Stimulated activated memory B cell treated with anti-CD40 and anti-IgM and Interleukin-4, amounts not matched to agents 10 μg/mL and 1 μg/mL and 100 μg/mL, for 72 hours (primary cell): ENCODE data around the gene LNPEP.
"Not testable (repeated sequence)": the region's sequence is repeated elsewhere in the genome, so short reads cannot be mapped to it uniquely, and the experiment has no call there.

Source experiments
- ATAC-seq: fragments of 150-1000 bp; cut with Tn5 transposase; 2 replicates; pipeline ENCODE4 v1.10.0; 2021
- H3K27ac Mint-ChIP-seq: one replicate; pipeline ENCODE4 v1.8.0; 2022; ENCODE audit warnings: mild to moderate bottlenecking, mixed read lengths
- H3K27me3 Mint-ChIP-seq: one replicate; pipeline ENCODE4 v1.8.0; 2022; ENCODE audit warnings: mixed read lengths
- H3K36me3 Mint-ChIP-seq: one replicate; pipeline ENCODE4 v1.8.0; 2022; ENCODE audit warnings: mixed read lengths
- H3K4me1 Mint-ChIP-seq: one replicate; pipeline ENCODE4 v1.8.0; 2022; ENCODE audit warnings: mixed read lengths
- H3K4me3 Mint-ChIP-seq: one replicate; pipeline ENCODE4 v1.8.0; 2022; ENCODE audit warnings: mild to moderate bottlenecking, moderate library complexity, mixed read lengths
- H3K9me3 Mint-ChIP-seq: one replicate; pipeline ENCODE4 v1.8.0; 2022; ENCODE audit warnings: mixed read lengths

The LNPEP gene

GRCh38 chr5:96920744-96921355, 15.0 kb upstream of the LNPEP start:
- H3K9me3 Mint-ChIP-seq = no peaks in the 10 kb centered on the region
- ATAC-seq = no peak
- H3K4me1 Mint-ChIP-seq = peaks cover 48% of the 10 kb centered on the region
- H3K27ac Mint-ChIP-seq = peak overlapping the region; percentile 84
- no peak overlapping the region for H3K4me3 Mint-ChIP-seq
- H3K27me3 Mint-ChIP-seq = no peaks in the 10 kb centered on the region
- H3K36me3 Mint-ChIP-seq = peaks cover 17% of the 10 kb centered on the region

DNA sequence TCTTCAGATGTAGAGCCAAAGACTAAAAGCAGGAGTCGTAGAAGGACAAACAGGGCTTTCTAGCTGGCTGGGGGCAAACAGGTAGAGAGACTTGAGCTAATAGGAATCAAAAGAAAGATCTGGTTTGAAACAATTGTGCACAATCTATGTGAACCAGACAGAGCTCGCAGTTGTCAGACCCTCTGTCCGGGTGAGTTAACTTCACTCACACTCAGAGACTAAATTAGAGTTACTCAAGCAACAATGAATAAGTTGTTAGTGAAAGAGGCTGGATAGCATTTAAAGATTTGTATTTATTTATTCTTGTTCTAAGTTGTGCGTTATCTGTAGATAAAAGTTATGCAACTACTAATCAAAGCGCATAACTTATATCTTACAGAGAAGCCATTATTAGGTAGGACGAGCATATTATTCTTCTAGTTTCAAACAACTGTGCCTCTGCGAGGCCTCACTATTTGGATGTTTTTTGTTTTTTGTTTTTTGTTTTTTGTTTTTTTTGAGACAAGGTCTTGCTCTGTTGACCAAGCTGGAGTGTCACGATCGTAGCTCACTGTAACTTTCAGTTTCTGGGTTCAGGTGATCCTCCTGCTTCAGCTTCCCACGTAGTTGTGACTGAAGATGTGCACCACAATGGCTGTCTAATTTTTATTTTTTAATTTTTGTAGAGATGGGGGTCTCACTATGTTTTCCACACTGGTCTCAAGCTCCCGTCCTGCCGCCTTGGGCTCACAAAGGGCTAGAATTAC, 13.2 kb upstream of the LNPEP start:
- Mint-ChIP-seq H3K27ac (peak overlapping the region; percentile 84), H3K36me3 (peaks cover 5% of the 10 kb centered on the region), H3K4me3 (peak overlapping the region; percentile 78), H3K4me1 (peaks cover 56% of the 10 kb centered on the region), H3K9me3 (no peaks in the 10 kb centered on the region), H3K27me3 (no peaks in the 10 kb centered on the region)
- ATAC-seq = no peak

DNA sequence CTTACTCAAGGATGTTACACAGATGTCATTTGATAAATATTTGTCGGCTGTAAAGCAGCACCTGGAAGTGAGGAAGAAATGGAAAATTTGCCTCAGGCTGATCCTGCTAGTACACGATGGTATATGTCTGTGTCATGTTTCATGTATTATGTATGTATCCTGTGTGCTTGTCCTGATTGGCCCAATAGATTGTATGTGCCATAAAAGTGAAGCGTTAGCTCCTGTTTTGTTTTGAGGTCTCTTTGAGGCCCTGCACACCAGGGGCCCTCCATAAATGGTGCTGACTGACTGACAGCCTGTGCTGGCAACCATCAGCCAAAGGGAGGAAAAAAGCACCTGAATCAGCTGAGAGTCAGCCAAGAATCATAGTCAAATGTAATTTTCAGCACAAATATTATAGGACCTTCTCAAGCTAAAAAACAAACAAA, 11.8 kb upstream of the LNPEP start:
- H3K27ac Mint-ChIP-seq = peak overlapping the region; percentile 48
- peaks cover 5% of the 10 kb centered on the region for H3K36me3 Mint-ChIP-seq
- no peak overlapping the region for H3K4me3 Mint-ChIP-seq
- H3K27me3 Mint-ChIP-seq = no peaks in the 10 kb centered on the region
- ATAC-seq = no peak
- no peaks in the 10 kb centered on the region for H3K9me3 Mint-ChIP-seq
- H3K4me1 Mint-ChIP-seq = peaks cover 57% of the 10 kb centered on the region

DNA sequence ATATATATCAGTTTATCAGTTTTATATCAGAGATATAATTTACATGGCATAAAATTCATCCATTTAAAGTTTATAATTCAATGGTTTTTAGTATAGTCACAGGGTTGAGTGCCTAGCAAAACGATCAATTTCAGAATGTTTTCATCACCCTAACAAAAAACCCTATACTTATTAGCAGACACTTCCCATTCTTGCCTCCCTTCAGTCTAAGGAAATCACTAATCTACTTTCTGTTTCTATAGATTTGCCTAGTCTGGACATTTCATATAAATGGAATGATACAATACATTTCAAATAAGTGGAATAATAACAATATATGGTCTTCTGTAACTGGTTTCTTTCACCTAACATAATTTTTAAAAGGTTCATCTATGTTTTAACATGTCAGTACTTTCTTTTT, 9.6 kb upstream of the LNPEP start:
- H3K4me3 Mint-ChIP-seq = no peak overlapping the region
- peaks cover 2% of the 10 kb centered on the region for H3K9me3 Mint-ChIP-seq
- no peaks in the 10 kb centered on the region for H3K27me3 Mint-ChIP-seq
- H3K36me3 Mint-ChIP-seq = peaks cover 11% of the 10 kb centered on the region
- ATAC-seq = no peak
- peak overlapping the region; percentile 59 for H3K27ac Mint-ChIP-seq
- H3K4me1 Mint-ChIP-seq = peaks cover 60% of the 10 kb centered on the region

GRCh38 chr5:96927008-96927407, 8.9 kb upstream of the LNPEP start:
- no peaks in the 10 kb centered on the region for H3K27me3 Mint-ChIP-seq
- H3K4me1 Mint-ChIP-seq = peaks cover 61% of the 10 kb centered on the region
- H3K27ac Mint-ChIP-seq = peak overlapping the region; percentile 59
- H3K4me3 Mint-ChIP-seq = no peak overlapping the region
- H3K9me3 Mint-ChIP-seq = peaks cover 2% of the 10 kb centered on the region
- H3K36me3 Mint-ChIP-seq = peaks cover 11% of the 10 kb centered on the region
- no peak for ATAC-seq

DNA sequence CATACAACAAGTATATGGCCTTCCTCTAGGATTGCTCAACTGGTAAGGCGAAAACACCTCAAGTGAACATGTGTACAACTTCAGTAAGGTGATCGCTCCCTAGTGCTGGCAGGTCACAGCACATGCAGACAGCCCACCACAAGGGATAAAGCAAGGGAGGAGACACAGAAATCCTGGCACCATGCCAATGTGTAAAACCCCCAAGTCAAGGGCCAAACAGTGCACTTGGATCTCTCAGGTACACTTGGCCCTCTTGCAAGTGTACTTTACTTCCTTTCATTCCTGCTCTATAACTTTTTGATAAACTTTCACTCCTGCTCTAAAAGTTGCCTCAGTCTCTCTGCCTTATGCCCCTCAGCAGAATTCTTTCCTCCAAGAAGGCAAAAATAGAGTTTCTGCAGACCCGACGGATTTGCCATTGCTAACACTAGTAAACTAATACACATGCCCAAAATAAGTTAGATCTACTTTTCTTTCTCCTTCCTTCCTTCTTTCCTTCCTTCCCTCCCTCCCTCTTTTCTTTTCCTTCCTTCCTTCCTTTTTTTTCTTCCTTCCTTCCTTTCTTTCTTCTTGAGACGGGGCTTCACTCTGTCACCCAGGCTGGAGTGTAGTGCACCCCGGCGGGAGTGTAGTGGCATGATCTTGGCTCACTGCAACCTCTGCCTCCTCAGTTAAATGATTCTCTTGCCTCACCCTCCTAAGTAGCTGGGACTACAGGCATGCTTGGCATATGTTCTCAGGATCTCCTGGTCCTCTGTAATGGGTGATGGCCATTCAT, 6.8 kb upstream of the LNPEP start:
- no peak overlapping the region for H3K4me3 Mint-ChIP-seq
- H3K27me3 Mint-ChIP-seq = no peaks in the 10 kb centered on the region
- peaks cover 2% of the 10 kb centered on the region for H3K9me3 Mint-ChIP-seq
- peak overlapping the region; percentile 53 for H3K27ac Mint-ChIP-seq
- ATAC-seq = no peak
- peaks cover 11% of the 10 kb centered on the region for H3K36me3 Mint-ChIP-seq
- H3K4me1 Mint-ChIP-seq = peaks cover 59% of the 10 kb centered on the region

DNA sequence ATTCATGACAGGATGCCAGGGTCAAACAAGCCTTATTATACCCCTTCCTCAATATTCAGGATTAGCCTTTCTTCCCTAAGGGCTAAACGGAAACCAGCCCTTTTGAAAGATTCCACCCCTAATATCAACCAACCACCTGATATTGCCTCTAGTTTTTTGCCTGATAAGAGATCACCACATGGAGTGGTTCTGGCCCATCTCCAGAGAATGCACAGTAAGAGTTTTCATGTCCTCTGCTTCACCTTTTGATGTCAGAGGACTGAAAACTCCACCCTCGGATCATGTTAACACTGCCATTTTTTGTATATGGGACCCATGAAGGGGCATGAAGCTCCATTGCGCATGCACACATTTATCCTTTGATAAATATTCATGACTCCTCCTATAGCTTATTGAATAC, 5.8 kb upstream of the LNPEP start:
- Mint-ChIP-seq H3K27ac (peak overlapping the region; percentile 95), H3K36me3 (peaks cover 11% of the 10 kb centered on the region)

DNA sequence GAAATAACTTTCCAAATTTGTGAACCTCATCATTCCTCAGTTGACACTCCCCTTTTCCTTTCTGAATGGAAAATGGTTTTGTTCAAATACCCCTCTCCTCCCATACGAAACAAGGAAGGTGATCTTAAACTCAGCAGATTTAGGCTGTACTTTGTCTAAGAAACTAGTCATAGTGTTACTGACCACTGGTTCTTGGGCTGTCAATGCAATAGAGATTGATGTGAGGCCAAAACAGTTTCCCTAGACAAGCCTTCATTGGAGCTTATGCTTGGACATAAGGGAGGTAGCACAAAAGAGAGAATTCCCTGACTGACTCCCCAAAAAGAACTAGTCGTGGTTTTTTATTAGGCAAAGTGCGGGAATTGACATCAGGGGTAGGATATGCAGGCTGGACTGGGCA, 5.3 kb upstream of the LNPEP start:
- H3K36me3 Mint-ChIP-seq = peaks cover 11% of the 10 kb centered on the region

More for the DNA sequence above, 5.8 kb upstream of the LNPEP start:
- Mint-ChIP-seq H3K4me1 (peaks cover 56% of the 10 kb centered on the region), H3K4me3 (no peak overlapping the region), H3K9me3 (peaks cover 2% of the 10 kb centered on the region), H3K27me3 (no peaks in the 10 kb centered on the region)
- ATAC-seq = no peak

GRCh38 chr5:96931037-96931436, 4.8 kb upstream of the LNPEP start:
- H3K4me1 Mint-ChIP-seq = peaks cover 47% of the 10 kb centered on the region
- H3K36me3 Mint-ChIP-seq = peaks cover 11% of the 10 kb centered on the region
- H3K4me3 Mint-ChIP-seq = peak overlapping the region; percentile 52
- ATAC-seq, H3K27me3 Mint-ChIP-seq, H3K9me3 Mint-ChIP-seq: not testable (repeated sequence)
- H3K27ac Mint-ChIP-seq = peak overlapping the region; percentile 95

More for the DNA sequence above, 5.3 kb upstream of the LNPEP start:
- Mint-ChIP-seq H3K4me1 (peaks cover 52% of the 10 kb centered on the region), H3K4me3 (no peak overlapping the region), H3K9me3 (peaks cover 2% of the 10 kb centered on the region), H3K27ac (peak overlapping the region; percentile 95), H3K27me3 (no peaks in the 10 kb centered on the region)
- no peak for ATAC-seq

GRCh38 chr5:96931605-96932004, 4.3 kb upstream of the LNPEP start:
- H3K27ac Mint-ChIP-seq = peak overlapping the region; percentile 95
- H3K4me3 Mint-ChIP-seq = peak overlapping the region; percentile 52
- H3K4me1 Mint-ChIP-seq = peaks cover 43% of the 10 kb centered on the region
- no peaks in the 10 kb centered on the region for H3K27me3 Mint-ChIP-seq
- peaks cover 11% of the 10 kb centered on the region for H3K36me3 Mint-ChIP-seq
- ATAC-seq = no peak
- peaks cover 2% of the 10 kb centered on the region for H3K9me3 Mint-ChIP-seq

DNA sequence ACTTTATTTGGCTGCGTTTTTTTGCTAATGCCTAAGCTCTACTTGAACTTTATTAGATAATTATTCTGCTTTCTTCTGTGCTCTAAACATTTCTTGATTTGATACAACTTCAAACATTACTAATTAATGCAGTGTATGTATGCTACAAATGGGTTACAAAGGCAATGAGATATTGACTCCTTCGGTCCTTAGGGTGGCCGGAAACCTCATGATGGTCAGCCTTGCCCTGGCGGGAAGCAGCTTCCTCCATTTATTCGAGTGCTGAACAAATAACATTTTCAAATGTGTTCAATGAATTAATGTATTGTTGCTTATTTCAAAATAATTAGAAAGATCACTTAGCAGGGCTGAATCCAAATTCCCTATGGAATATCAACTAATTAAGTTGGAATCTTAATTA, 3.9 kb upstream of the LNPEP start:
- Mint-ChIP-seq H3K4me3 (peak overlapping the region; percentile 52), H3K27ac (peak overlapping the region; percentile 95), H3K4me1 (peaks cover 46% of the 10 kb centered on the region), H3K36me3 (peaks cover 11% of the 10 kb centered on the region), H3K27me3 (no peaks in the 10 kb centered on the region), H3K9me3 (peaks cover 2% of the 10 kb centered on the region)
- no peak for ATAC-seq

DNA sequence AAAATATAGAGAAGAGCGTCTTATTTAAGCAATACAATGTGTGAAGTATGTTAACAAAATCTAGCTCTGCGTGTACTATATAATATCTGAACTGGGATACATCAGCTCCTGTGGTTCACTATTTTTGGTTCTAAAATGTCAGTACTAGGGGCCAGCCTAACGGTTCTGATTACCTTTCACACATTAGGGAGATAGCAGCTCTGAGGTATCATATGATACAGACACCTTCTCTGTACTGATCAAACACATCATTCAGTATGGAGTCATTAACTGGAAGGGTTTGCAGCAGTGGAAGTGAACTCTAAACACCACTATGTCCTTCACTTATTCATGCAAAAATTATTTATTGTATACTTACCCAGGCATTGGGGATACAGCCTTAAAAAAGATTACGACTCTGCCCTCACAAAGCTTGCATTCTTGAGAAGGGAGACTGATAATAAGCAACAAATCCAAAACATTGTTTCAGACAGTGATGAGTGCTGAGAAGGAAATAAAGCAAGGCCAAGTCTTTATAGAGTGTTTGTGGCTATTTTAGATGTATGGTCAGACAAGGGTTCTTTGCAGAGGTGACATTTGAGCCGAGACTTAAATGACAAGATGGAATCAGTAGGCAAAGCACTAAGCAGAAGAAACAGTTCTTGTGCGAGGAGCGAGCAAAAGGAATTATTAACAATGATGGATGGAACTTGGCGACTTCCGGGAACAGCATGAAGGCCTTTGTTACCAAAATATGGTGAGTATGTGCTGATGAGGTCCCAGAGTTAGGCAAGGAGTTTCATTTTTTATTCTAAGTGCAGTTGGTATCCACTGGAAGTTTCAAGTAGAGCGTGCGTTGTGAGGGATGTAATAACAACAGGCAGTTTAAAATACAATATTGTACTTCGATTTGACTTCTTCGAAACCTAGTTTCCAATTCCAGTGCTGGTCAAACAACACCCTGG, 1.8 kb upstream of the LNPEP start:
- H3K27me3 Mint-ChIP-seq = no peaks in the 10 kb centered on the region
- H3K4me1 Mint-ChIP-seq = peaks cover 65% of the 10 kb centered on the region
- H3K27ac Mint-ChIP-seq = peak overlapping the region; percentile 95
- no peak for ATAC-seq
- peak overlapping the region; percentile 91 for H3K4me3 Mint-ChIP-seq
- H3K9me3 Mint-ChIP-seq = peaks cover 2% of the 10 kb centered on the region
- H3K36me3 Mint-ChIP-seq = peaks cover 11% of the 10 kb centered on the region

DNA sequence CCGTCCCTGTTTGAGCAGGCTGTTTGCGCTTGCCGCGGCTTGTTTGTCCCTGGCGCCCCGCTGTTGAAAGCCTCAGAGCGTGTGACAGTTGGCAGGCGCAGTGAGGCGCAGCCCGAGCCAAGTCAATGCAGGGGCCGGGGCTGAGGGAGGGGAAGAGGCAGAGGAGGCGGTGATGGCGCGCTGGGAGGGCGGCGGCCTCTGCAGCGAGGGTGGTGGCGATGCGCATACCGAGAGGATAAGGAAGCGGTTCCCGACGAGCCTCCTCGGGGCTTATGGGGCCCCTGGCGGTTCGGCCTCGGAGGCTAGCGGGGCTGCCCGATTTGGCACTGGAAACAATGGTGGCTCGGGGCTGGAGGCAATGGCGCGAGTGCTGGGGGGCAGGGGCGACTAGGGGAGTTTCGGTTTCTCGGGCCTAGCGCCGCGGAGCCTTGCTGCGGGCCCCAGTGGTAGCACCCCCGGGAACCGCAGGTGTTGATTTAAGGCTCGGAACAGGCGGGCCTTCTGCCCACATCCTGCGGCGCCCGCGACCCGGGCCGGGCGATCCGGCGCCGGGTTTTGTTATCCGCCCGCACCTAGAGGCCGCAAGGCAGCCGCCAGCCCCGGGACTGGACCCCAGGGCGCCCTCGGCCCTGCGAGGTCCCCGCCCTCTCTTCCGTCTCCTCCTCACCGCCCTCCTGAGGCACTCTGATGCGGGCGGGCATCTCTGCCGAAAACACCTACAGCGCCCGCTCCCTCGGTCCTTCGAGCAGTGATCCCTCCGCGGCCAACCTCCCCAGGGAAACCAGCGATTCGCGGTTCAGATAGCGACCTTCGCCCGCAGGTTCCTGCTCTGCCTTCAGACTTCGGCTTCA, 947 bp upstream of the LNPEP start:
- Mint-ChIP-seq H3K36me3 (peaks cover 6% of the 10 kb centered on the region), H3K27ac (peak overlapping the region; percentile 95), H3K9me3 (no peaks in the 10 kb centered on the region), H3K4me3 (peak overlapping the region; percentile 91), H3K4me1 (peaks cover 60% of the 10 kb centered on the region), H3K27me3 (no peaks in the 10 kb centered on the region)
- peak; percentile 88 for ATAC-seq
